SIG-M5 treated with dmso at 0.1 percent for 504 hours (cell line): Measurements from ENCODE around the gene MLLT10.

Experiments
- DNase-seq: peaks from one replicate; lab custom pipeline; 2025; ENCODE audit not compliant: unreplicated experiment; lab: John Stamatoyannopoulos, UW

MLLT10 gene

GRCh38 chr10:21759232-21759631 is 225.2 kb downstream of the MLLT10 start:
- no peak for DNase-seq

- no peak for DNase-seq
These were observed 226.3 kb downstream of the MLLT10 start for GRCh38 chr10:21760332-21760731.

GRCh38 chr10:21764466-21765189 is 230.6 kb downstream of the MLLT10 start:
- no peak for DNase-seq

- DNase-seq: no peak
These were observed 235.0 kb downstream of the MLLT10 start for GRCh38 chr10:21769041-21769440.

GRCh38 chr10:21771219-21771618 is 237.2 kb downstream of the MLLT10 start:
- no peak for DNase-seq

- DNase-seq: no peak
These were observed 242.9 kb downstream of the MLLT10 start for GRCh38 chr10:21776883-21777282.

- no peak for DNase-seq
These were observed 257.2 kb downstream of the MLLT10 start for GRCh38 chr10:21791276-21791675.
